A549 (cell line): Measurements from ENCODE around the gene ADARB1.

ENCODE experiments used
- E2F6 ChIP-seq: IDR thresholded peaks from 2 replicates; pipeline ENCODE4 v1.6.1; 2012; ENCODE audit warnings: low read depth, borderline replicate concordance
- MAX ChIP-seq: IDR thresholded peaks from 2 replicates; pipeline ENCODE4 v1.6.1; 2012

GRCh38 chr21:45034556-45035476 lies 39.6 kb upstream of the ADARB1 start:
- TF ChIP-seq MAX (no peak), E2F6 (no peak)
